Endothelial cell of umbilical vein (primary cell): ENCODE data around the gene CEP70. TPM values are rescaled to one million over a fixed set of nuclear protein-coding genes. Genes with fewer than 3 reads are reported as not detected.
"Not testable (repeated sequence)": the region's sequence is repeated elsewhere in the genome, so short reads cannot be mapped to it uniquely, and the experiment has no call there.

Experiments
- BruUV-seq: library from RNA; stranded (reverse); fragments of 400-500 nt; replicated peaks from 2 replicates; lab custom pipeline; 2021; lab: Mats Ljungman, UMichigan
- CTCF ChIA-PET: fragments of 300-600, 350-600 bp; sonication (Branson Sonifier 250); formaldehyde crosslinking; loops from one replicate; lab custom pipeline; 2021; ENCODE audit warnings: antibody characterized with exemption, inconsistent platforms; lab: Charles Lee
- POLR2A ChIA-PET: fragments of 300-600, 350-600 bp; sonication (Branson Sonifier 250); formaldehyde crosslinking; loops from one replicate; lab custom pipeline; 2021; ENCODE audit warnings: antibody characterized with exemption, inconsistent platforms; lab: Charles Lee
- DNase-seq: peaks from one replicate; pipeline ENCODE4 v3.0.0-alpha.2; 2011; ENCODE audit warnings: low read depth, low spot score
- FAIRE-seq: peaks from 2 replicates; lab custom pipeline; 2011; peaks lifted over from hg19 to GRCh38; lab: Jason Lieb, UNC
- H2AFZ ChIP-seq: 2 replicates; pipeline ENCODE4 v1.6.0; 2012; ENCODE audit warnings: low read depth, low read length, control low read depth, inconsistent platforms
- H3K27ac ChIP-seq: 2 replicates; pipeline ENCODE4 v1.5.1; 2011; ENCODE audit warnings: low read depth, mild to moderate bottlenecking, control low read depth, low read length, moderate library complexity; ENCODE audit not compliant: insufficient read depth
- H3K27me3 ChIP-seq, 2 experiments: 2 replicates each; pipeline versions ENCODE4 v1.6.0 to v1.6.1; 2011; ENCODE audit warnings: low read length in 2 of 2, mixed read lengths in 1 of 2; ENCODE audit not compliant: control insufficient read depth in 2 of 2, insufficient read depth in 2 of 2
- H3K36me3 ChIP-seq, 2 experiments: 2 replicates in 1 of 2; 3 replicates in 1 of 2; pipeline ENCODE4 v1.5.1; 2011; ENCODE audit warnings: low read length in 2 of 2, mild to moderate bottlenecking in 1 of 2, moderate library complexity in 1 of 2; ENCODE audit not compliant: control insufficient read depth in 2 of 2, insufficient read depth in 2 of 2; ENCODE audit errors: extremely low read depth in 1 of 2
- H3K4me1 ChIP-seq: 3 replicates; pipeline ENCODE4 v1.5.1; 2011; ENCODE audit warnings: mild to moderate bottlenecking, low read length; ENCODE audit not compliant: control insufficient read depth, insufficient read depth; ENCODE audit errors: extremely low read depth
- H3K4me2 ChIP-seq: 2 replicates; pipeline ENCODE4 v1.6.1; 2011; ENCODE audit warnings: low read length, control low read depth, mixed read lengths; ENCODE audit not compliant: insufficient read depth
- H3K4me3 ChIP-seq, 3 experiments: fragments of 200-600 bp in 1 of 3; sonication (generic), shearing (Covaris generic) in 1 of 3; replicated peaks in 1 of 3; 2 replicates each; pipeline ENCODE4 v1.5.1; 2011 to 2016; ENCODE audit warnings: control low read depth in 3 of 3, low read length in 3 of 3, mild to moderate bottlenecking in 2 of 3, inconsistent platforms in 1 of 3, low read depth in 1 of 3, moderate library complexity in 1 of 3; ENCODE audit not compliant: insufficient read depth in 1 of 3
- H3K79me2 ChIP-seq: 2 replicates; pipeline ENCODE4 v1.6.0; 2012; ENCODE audit warnings: low read length, inconsistent platforms; ENCODE audit not compliant: control insufficient read depth, insufficient read depth
- H3K9ac ChIP-seq: replicated peaks from 2 replicates; pipeline ENCODE3; 2011; ENCODE audit warnings: low read length, control low read depth; ENCODE audit not compliant: insufficient read depth; ENCODE audit errors: extremely low read depth
- H3K9me1 ChIP-seq: replicated peaks from 3 replicates; pipeline ENCODE4 v1.6.0; 2011; ENCODE audit warnings: mild to moderate bottlenecking, low read length; ENCODE audit not compliant: control insufficient read depth, insufficient read depth; ENCODE audit errors: extremely low read depth
- H3K9me3 ChIP-seq: replicated peaks from 2 replicates; pipeline ENCODE4 v1.5.1; 2012; ENCODE audit warnings: low read length, inconsistent platforms; ENCODE audit not compliant: control insufficient read depth, insufficient read depth
- H4K20me1 ChIP-seq: replicated peaks from 2 replicates; pipeline ENCODE3; 2011; ENCODE audit warnings: mild to moderate bottlenecking, low read length; ENCODE audit not compliant: control insufficient read depth, insufficient read depth; ENCODE audit errors: extremely low read depth
- CTCF ChIP-seq, 2 donors: IDR thresholded peaks; 1 replicate in 1 of 2; 2 replicates in 1 of 2; pipeline ENCODE4 v1.5.1; 2011; ENCODE audit warnings: low read length in 2 of 2, mild to moderate bottlenecking in 2 of 2, moderate library complexity in 2 of 2, control low read depth in 1 of 2, inconsistent platforms in 1 of 2, low read depth in 1 of 2; ENCODE audit not compliant: insufficient read depth in 1 of 2; ENCODE audit errors: extremely low read depth in 1 of 2
- EZH2 ChIP-seq: IDR thresholded peaks from 2 replicates; pipeline ENCODE4 v1.6.1; 2012; ENCODE audit warnings: borderline replicate concordance, low read depth, mild to moderate bottlenecking, moderate library complexity, low read length, inconsistent platforms; ENCODE audit not compliant: severe bottlenecking
- FOS ChIP-seq: IDR thresholded peaks from 2 replicates; pipeline ENCODE4 v1.6.1; 2011; ENCODE audit warnings: mild to moderate bottlenecking, low read length, moderate library complexity, borderline replicate concordance; ENCODE audit not compliant: insufficient read depth
- GATA2 ChIP-seq: IDR thresholded peaks from 2 replicates; pipeline ENCODE4 v1.7.0; 2011; ENCODE audit warnings: low read depth, mild to moderate bottlenecking, moderate library complexity, mixed read lengths, low read length; ENCODE audit not compliant: insufficient read length, insufficient read depth
- JUN ChIP-seq: IDR thresholded peaks from 2 replicates; pipeline ENCODE4 v1.6.1; 2011; ENCODE audit warnings: borderline replicate concordance, low read depth; ENCODE audit not compliant: insufficient read length, insufficient read depth
- MAX ChIP-seq: IDR thresholded peaks from 2 replicates; pipeline ENCODE4 v1.6.1; 2011; ENCODE audit not compliant: insufficient read depth, insufficient read length
- MYC ChIP-seq: IDR thresholded peaks from one replicate; pipeline ENCODE4 v1.6.1; 2011; ENCODE audit warnings: mild to moderate bottlenecking, low read depth, low read length
- POLR2A ChIP-seq: IDR thresholded peaks from 2 replicates; pipeline ENCODE4 v1.6.1; 2012; ENCODE audit warnings: low read depth, mild to moderate bottlenecking, control low read depth, low read length
- POLR2AphosphoS5 ChIP-seq: IDR thresholded peaks from 2 replicates; pipeline ENCODE4 v1.6.1; 2012; ENCODE audit warnings: low read depth, mild to moderate bottlenecking, control low read depth, low read length, moderate library complexity; ENCODE audit not compliant: insufficient read depth
- dilution Hi-C: fragments of 300-500 bp; cut with MboI; formaldehyde crosslinking; loops from one replicate; pipeline ENCODE4 v1.15.0; 2019; ENCODE audit warnings: low sequenced_read_pairs; ENCODE audit not compliant: extremely low pct_ligation_motif_present
- intact Hi-C: fragments of 100-400 bp; cut with micrococcal nuclease; formaldehyde crosslinking; loops from one replicate; pipeline ENCODE4 v1.10.0; 2022
- polyA plus RNA-seq, 4 experiments: library from polyadenylated mRNA; depleted of rRNA in 3 of 4; stranded (reverse) in 3 of 4; unstranded in 1 of 4; fragments of >200 nt; gene quantifications; 2 replicates each; pipeline versions ENCODE4 v1.2.1 to v1.2.3, GENCODE V29; 2011 to 2012; ENCODE audit warnings: missing spikeins in 1 of 4
- total RNA-seq: library from RNA; stranded (reverse); gene quantifications from 2 replicates; pipeline ENCODE4 v1.2.3, GENCODE V29; 2021

Gene CEP70
- total and polyA plus RNA-seq, 2 donors (not counting 3 experiments of a cell fraction or from before 2014, with no cell fraction given): 2.1 to 16.9 TPM

- Histone ChIP-seq H3K9me1 (no peaks in the 10 kb centered on the region), H2AFZ (no peak overlapping the region), H3K9ac (no peak overlapping the region), H4K20me1 (no peaks in the 10 kb centered on the region), H3K79me2 (no peaks in the 10 kb centered on the region), H3K9me3 (no peaks in the 10 kb centered on the region), H3K4me1 (no peaks in the 10 kb centered on the region), H3K4me3 (no peak overlapping the region), H3K27ac (no peak overlapping the region), H3K36me3 (no peaks in the 10 kb centered on the region), H3K4me2 (no peak overlapping the region), H3K27me3 (no peaks in the 10 kb centered on the region)
- intact Hi-C loops: loop anchor here (10.0 kb wide), 1 partner anchor 264 kb away; no protein-coding TSS in a partner anchor
- no peak for DNase-seq
- POLR2A ChIA-PET: no interaction called here
- no peak for TF ChIP-seq POLR2A
- no peak for TF ChIP-seq EZH2
- no peak for TF ChIP-seq MAX
- TF ChIP-seq POLR2AphosphoS5: no peak
- TF ChIP-seq CTCF (IDR thresholded peaks at IDR 0.05; ENCODE audit: extremely low read depth in 1 of 2, insufficient read depth in 1 of 2, low read depth in 1 of 2, low read length in 2 of 2): no peak
- TF ChIP-seq MYC: no peak
- no peak for TF ChIP-seq GATA2
- no peak for TF ChIP-seq JUN
- TF ChIP-seq FOS: no peak
- no peak for FAIRE-seq
- dilution Hi-C loops: no loop called here
- CTCF ChIA-PET: interaction anchor here (4.3 to 4.9 kb wide), 2 partner anchors 317 to 325 kb away, joined by 30 to 43 read pairs; no protein-coding TSS in a partner anchor
- no TSS peak for BruUV-seq
Observed at GRCh38 chr3:138598534-138598933, 4.5 kb upstream of the CEP70 start.

GRCh38 chr3:138597186-138597976 lies 3.3 kb upstream of the CEP70 start:
- H3K79me2 ChIP-seq, H3K9ac ChIP-seq, H4K20me1 ChIP-seq, H3K4me3 ChIP-seq, H3K4me1 ChIP-seq, H3K9me3 ChIP-seq, H3K27ac ChIP-seq, H3K9me1 ChIP-seq, H3K36me3 ChIP-seq, DNase-seq, H3K4me2 ChIP-seq, H2AFZ ChIP-seq, dilution Hi-C loops, BruUV-seq, H3K27me3 ChIP-seq, FAIRE-seq, POLR2A ChIA-PET: not testable (repeated sequence)
- intact Hi-C loops: loop anchor here (10.0 kb wide), 1 partner anchor 263 kb away; no protein-coding TSS in a partner anchor
- CTCF ChIA-PET: interaction anchor here (4.3 to 8.0 kb wide), 3 partner anchors 318 to 326 kb away, joined by 30 to 173 read pairs (median 43); no protein-coding TSS in a partner anchor
